ENCODE data around the gene TTLL5.
"Not testable (repeated sequence)": the region's sequence is repeated elsewhere in the genome, so short reads cannot be mapped to it uniquely, and the experiment has no call there.

TTLL5 gene

DNA sequence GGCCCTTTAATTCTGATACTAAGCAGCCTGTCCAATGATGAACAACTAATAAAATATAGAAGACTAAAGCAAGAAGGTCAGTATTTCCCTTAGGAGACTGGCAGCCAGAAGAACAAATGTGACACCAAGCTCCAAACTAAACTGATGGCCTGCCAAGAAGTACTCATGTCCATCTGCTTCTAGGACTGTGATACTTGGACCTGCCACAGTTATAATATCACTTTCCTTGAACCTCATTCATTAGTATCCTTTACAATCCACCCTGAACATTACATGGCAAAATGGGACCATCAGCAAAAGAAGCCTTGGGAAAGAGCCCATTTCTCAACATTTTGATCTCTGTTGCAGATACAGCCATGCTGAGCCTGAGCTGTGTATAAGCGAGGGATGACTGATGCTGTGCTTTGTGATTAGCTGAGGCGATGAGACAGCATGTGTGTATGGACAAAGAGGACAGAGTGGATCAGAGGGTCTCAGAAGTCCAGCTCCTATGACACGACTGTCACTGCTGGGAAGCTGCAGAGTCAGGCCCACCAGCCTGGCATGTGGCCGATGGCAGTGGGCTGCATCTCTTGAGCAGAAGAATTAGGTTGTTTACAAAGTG, 246.8 kb downstream of the TTLL5 start:
- DNase-seq (ENCODE audit: low read depth in 4 of 4, low spot score in 1 of 4), result no peak

- no peak for DNase-seq (ENCODE audit: low read depth in 4 of 4, low spot score in 1 of 4)
Measured at GRCh38 chr14:75909630-75910029, 248.6 kb downstream of the TTLL5 start.

GRCh38 chr14:75910048-75910447, 249.0 kb downstream of the TTLL5 start:
- DNase-seq (ENCODE audit: low read depth in 4 of 4, low spot score in 1 of 4), result no peak

GRCh38 chr14:75911883-75912282, 250.8 kb downstream of the TTLL5 start:
- DNase-seq (ENCODE audit: low read depth in 4 of 4, low spot score in 1 of 4), result no peak

GRCh38 chr14:75913183-75913582, 252.1 kb downstream of the TTLL5 start:
- DNase-seq (ENCODE audit: low read depth in 4 of 4, low spot score in 1 of 4), result no peak

- DNase-seq (ENCODE audit: low read depth in 4 of 4, low spot score in 1 of 4), result no peak
Measured at GRCh38 chr14:75915045-75915444, 254.0 kb downstream of the TTLL5 start.

GRCh38 chr14:75917322-75917945, 256.4 kb downstream of the TTLL5 start:
- no peak for DNase-seq (ENCODE audit: low read depth in 4 of 4, low spot score in 1 of 4)

GRCh38 chr14:75917946-75918335, 256.9 kb downstream of the TTLL5 start:
- DNase-seq (ENCODE audit: low read depth in 4 of 4, low spot score in 1 of 4), result no peak

GRCh38 chr14:75920421-75920820, 259.4 kb downstream of the TTLL5 start:
- not testable (repeated sequence) for DNase-seq (ENCODE audit: low read depth in 4 of 4, low spot score in 1 of 4)

GRCh38 chr14:75925141-75925840, 264.2 kb downstream of the TTLL5 start:
- not testable (repeated sequence) for DNase-seq (ENCODE audit: low read depth in 4 of 4, low spot score in 1 of 4)

- no peak for DNase-seq (ENCODE audit: low read depth in 4 of 4, low spot score in 1 of 4)
Measured at GRCh38 chr14:75926431-75927115, 265.5 kb downstream of the TTLL5 start.

GRCh38 chr14:75927564-75928087, 266.6 kb downstream of the TTLL5 start:
- no peak for DNase-seq (ENCODE audit: low read depth in 4 of 4, low spot score in 1 of 4)

DNA sequence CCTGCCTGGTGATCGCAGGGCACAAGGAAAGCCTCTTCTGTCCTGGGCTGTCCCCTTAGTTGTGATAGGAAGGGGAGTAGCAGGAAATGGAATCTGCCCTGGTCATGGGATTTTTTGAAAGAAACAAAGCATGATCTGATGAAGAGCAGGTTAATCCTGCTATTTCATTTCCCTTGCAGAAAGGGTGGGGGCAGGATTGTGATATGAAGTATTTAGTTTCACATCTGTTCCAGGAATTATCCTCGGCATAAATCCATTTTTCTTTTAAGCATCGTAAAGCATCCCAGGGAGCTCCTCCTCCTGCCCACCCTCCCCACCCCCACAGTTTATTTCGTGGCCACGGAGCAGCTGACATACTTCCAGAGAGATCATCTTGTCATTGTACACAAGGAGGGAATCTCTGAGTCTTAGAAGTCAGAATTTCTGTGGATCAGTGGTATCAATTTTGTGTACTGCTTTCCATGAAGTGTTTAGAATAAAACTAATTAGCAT, 267.7 kb downstream of the TTLL5 start:
- no peak for DNase-seq (ENCODE audit: low read depth in 4 of 4, low spot score in 1 of 4)

DNA sequence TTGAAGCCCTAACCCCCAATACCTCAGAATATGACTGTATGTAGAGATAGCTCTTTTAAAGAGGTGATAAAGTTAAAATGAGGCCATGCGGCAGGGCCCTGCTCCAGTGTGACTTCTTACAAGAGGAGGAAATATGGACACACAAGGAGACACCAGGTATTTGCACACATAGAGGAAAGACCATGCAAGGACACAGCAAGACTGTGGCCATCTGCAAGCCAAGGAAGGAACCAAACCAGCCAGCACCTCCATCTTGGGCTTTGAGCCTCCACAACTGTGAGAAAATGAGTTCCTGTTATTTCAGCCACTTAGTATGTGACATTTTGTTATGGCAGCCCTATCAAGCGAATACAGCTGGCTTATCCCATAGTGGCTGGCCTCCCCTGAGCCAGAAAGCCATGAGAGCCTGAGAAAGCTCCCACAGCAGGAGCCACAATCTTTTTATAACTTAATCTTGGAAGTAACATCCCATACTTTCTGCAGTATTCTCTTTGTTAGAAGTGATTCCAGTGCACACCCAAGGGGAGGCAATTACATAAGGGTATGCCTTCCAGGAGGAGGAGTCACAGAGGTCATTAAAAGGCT, 272.8 kb downstream of the TTLL5 start:
- no peak for DNase-seq (ENCODE audit: low read depth in 4 of 4, low spot score in 1 of 4)

DNA sequence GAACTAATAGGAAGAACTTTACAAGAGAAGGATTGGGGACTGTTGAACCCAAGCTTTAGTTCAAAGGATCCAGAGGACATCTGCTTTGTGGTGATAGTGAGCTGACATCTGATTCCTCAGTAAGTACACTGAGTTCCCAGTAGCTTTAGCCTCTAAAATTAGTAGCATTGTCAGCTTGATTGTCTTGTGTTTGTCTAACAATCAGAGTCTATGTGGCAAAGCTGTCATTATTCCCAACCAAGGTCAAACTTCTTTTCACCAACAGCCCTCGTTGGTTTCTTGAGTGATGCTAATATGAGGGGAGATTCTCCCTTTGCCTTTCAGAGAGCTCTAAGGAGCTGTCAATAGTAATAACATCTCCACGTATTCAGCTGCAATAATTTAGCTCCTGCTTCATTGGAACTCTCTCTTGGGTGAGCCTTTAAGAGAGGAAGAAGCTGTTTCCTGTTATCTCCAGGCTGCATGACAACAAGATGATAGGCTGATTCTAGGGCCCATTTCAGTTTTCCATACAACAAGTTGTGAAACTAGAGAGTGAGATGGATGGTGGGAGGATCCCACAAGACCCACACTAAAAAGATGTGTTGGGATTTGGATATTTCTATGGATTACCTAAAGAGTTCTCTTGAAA, 274.1 kb downstream of the TTLL5 start:
- no peak for DNase-seq (ENCODE audit: low read depth in 4 of 4, low spot score in 1 of 4)

- DNase-seq (ENCODE audit: low read depth in 4 of 4, low spot score in 1 of 4), result no peak
Measured at GRCh38 chr14:75939200-75939599, 278.2 kb downstream of the TTLL5 start.

DNA sequence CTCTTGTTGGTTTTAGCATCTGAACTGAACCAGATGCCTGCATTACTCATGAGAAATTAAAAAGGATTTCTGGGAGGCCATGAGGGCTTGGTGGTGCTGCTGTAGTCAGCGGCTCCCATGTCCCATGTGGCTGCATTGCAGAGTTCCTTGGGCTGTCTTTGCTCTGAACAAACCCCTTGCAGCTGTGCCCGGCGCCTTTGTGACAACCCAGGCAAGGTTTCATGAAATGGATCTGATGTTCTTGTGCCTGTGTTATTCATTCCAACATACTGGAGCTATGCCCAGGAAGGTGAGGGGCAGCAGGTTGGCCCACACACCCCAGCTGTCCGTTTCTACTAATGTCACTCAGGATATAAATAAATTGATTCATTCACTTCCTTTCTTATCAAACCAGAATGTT, 280.0 kb downstream of the TTLL5 start:
- no peak for DNase-seq (ENCODE audit: low read depth in 4 of 4, low spot score in 1 of 4)

DNA sequence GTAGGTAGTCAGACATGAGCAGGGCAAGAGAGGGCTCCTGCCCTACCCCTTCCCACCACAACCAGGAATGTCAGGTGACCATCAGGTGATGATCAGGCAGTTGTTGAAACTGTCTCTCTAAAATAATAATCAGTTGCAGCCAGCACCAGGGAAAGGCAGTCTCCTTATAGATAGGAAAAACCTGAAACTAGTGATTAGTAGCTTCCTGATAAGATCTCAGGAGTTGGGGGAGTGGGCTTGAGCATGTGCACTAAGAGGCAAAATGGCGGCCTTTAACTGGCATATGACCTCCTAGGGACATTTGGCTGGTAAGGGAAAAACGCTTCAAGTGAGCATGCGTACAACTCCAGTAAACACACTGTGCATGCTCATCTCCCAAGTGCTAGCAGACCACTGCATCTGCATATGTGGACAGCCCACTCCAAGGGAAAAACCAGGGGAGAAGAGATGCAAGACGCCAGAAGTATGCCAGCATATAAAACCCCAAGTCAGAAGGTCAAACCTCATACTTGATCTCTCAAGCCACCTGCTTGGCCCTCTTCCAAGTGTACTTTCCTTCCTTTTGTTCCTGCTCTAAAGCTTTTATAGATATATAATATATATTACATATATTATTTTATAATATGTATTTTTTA, 283.7 kb downstream of the TTLL5 start:
- DNase-seq (ENCODE audit: low read depth in 4 of 4, low spot score in 1 of 4), result no peak

DNA sequence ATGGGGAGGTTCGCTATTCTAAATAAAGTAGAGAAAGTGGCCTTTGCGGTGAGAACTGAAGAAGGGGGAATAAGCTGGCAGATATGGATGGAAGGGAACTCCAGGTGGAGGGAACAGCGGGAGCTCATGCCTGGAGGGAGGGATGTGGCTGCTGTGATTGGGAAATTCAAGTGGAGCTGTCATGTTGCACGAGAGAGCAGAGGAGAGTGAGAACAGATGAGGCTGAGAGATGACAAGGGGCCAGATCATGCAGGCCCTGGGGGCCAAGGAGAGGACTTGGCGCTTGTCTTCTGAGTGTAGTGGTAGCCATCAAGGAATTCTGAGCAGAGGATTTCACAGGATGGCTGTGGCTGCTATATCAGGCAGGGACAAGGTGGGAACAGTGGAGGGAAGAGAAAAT, 285.7 kb downstream of the TTLL5 start:
- no peak for DNase-seq (ENCODE audit: low read depth in 4 of 4, low spot score in 1 of 4)

- no peak for DNase-seq (ENCODE audit: low read depth in 4 of 4, low spot score in 1 of 4)
Measured at GRCh38 chr14:75952489-75952888, 291.4 kb downstream of the TTLL5 start.
